PC-9 (cell line): Measurements from ENCODE around the gene VENTX. TPM values are rescaled to one million over a fixed set of nuclear protein-coding genes. Genes with fewer than 3 reads are reported as not detected.

Experiments used
- BruUV-seq: library from RNA; stranded (reverse); fragments of 400-500 nt; replicated peaks from 2 replicates; lab custom pipeline; 2021; lab: Mats Ljungman, UMichigan
- CTCF ChIA-PET: fragments of 300-600 bp; sonication (Branson Sonifier 250); formaldehyde crosslinking; loops from one replicate; lab custom pipeline; 2022; ENCODE audit warnings: antibody characterized with exemption; lab: Charles Lee
- POLR2A ChIA-PET: fragments of 300-600 bp; sonication (Branson Sonifier 250); formaldehyde crosslinking; loops from one replicate; lab custom pipeline; 2022; ENCODE audit warnings: antibody characterized with exemption; ENCODE audit not compliant: unreplicated experiment; lab: Charles Lee
- DNase-seq, 2 experiments: peaks; one replicate each; pipeline versions ENCODE4 v3.0.0 to v3.0.0-alpha.2; 2015 to 2022; ENCODE audit warnings: mixed read lengths in 1 of 2
- H2AFZ ChIP-seq: fragments of 200-600 bp; sonication (generic); 2 replicates; pipeline ENCODE4 v1.8.1; 2017; ENCODE audit warnings: antibody characterized with exemption
- H3F3A ChIP-seq: fragments of 200-600 bp; sonication (generic); 2 replicates; pipeline ENCODE4 v1.8.1; 2017; ENCODE audit warnings: antibody characterized with exemption, mild to moderate bottlenecking, low read depth; ENCODE audit not compliant: insufficient read depth
- H3K27ac ChIP-seq: fragments of 200-600 bp; sonication (generic); 2 replicates; pipeline ENCODE4 v1.6.1; 2016; ENCODE audit warnings: mixed run types
- H3K27me3 ChIP-seq: fragments of 200-600 bp; sonication (generic); 2 replicates; pipeline ENCODE4 v1.6.1; 2016; ENCODE audit warnings: low read depth, mixed run types; ENCODE audit not compliant: insufficient read depth
- H3K36me3 ChIP-seq: fragments of 200-600 bp; sonication (generic); 2 replicates; pipeline ENCODE4 v1.6.1; 2016; ENCODE audit warnings: low read depth, mixed run types
- H3K4me1 ChIP-seq: fragments of 200-600 bp; sonication (generic); replicated peaks from 2 replicates; pipeline ENCODE4 v1.6.1; 2016; ENCODE audit warnings: mixed run types; ENCODE audit not compliant: insufficient read depth
- H3K4me2 ChIP-seq: fragments of 200-600 bp; sonication (generic); 2 replicates; pipeline ENCODE4 v1.6.1; 2017; ENCODE audit warnings: mixed run types
- H3K4me3 ChIP-seq: fragments of 200-600 bp; sonication (generic); 2 replicates; pipeline ENCODE4 v1.6.1; 2016; ENCODE audit warnings: mixed run types
- H3K79me2 ChIP-seq: fragments of 200-600 bp; sonication (generic); 2 replicates; pipeline ENCODE4 v1.6.1; 2017; ENCODE audit warnings: low read depth, mixed run types
- H3K9me2 ChIP-seq: fragments of 200-600 bp; sonication (generic); 2 replicates; pipeline ENCODE4 v1.8.1; 2017; ENCODE audit warnings: mild to moderate bottlenecking; ENCODE audit not compliant: insufficient read depth
- H3K9me3 ChIP-seq: fragments of 200-600 bp; sonication (generic); 2 replicates; pipeline ENCODE4 v1.8.1; 2016; ENCODE audit warnings: low read depth; ENCODE audit not compliant: insufficient read depth
- H4K20me1 ChIP-seq: fragments of 200-600 bp; sonication (generic); 2 replicates; pipeline ENCODE4 v1.8.1; 2017; ENCODE audit not compliant: insufficient read depth
- EZH2 ChIP-seq: fragments of 200-600 bp; sonication (generic); IDR thresholded peaks from 2 replicates; pipeline ENCODE4 v1.8.0; 2017; ENCODE audit warnings: antibody characterized with exemption, low read depth
- intact Hi-C: fragments of 100-400 bp; cut with micrococcal nuclease; formaldehyde crosslinking; loops from one replicate; pipeline ENCODE4 v1.10.0; 2022; ENCODE audit not compliant: unreplicated experiment
- total RNA-seq: library from RNA; stranded (reverse); gene quantifications from 2 replicates; pipeline ENCODE4 v1.2.3, GENCODE V29; 2021
- TF ChIP-seq, protein P1 (sequence below): fragments of 200-600 bp; sonication (generic); conservative IDR thresholded peaks from 2 replicates; pipeline ENCODE4 v1.6.1; 2017; ENCODE audit warnings: mixed run types, antibody characterized with exemption, mild to moderate bottlenecking, moderate library complexity

Gene VENTX
- total RNA-seq, 1 experiment from 2014 or later: not detected

DNA sequence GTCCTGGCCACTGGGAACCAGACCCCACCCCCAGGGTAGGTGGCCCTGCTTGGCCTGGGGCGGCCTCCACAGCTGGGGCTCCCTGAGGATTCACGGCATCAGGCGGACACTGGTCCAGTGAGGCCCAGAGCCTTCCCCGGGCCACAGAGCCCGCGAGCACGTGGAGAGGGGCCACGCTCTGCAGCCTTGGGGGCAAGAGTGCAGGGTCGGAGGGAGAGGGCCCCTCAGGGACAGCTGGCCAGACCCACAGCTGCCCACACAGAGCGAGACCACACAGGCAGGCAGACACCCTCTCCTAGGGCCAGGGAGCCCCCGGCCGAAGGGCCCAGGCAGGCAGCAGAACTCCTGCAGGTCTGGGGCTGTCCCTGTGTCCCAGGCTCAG lies 10.7 kb downstream of the VENTX start:
- intact Hi-C loops: no loop called here
- no peak for DNase-seq

DNA sequence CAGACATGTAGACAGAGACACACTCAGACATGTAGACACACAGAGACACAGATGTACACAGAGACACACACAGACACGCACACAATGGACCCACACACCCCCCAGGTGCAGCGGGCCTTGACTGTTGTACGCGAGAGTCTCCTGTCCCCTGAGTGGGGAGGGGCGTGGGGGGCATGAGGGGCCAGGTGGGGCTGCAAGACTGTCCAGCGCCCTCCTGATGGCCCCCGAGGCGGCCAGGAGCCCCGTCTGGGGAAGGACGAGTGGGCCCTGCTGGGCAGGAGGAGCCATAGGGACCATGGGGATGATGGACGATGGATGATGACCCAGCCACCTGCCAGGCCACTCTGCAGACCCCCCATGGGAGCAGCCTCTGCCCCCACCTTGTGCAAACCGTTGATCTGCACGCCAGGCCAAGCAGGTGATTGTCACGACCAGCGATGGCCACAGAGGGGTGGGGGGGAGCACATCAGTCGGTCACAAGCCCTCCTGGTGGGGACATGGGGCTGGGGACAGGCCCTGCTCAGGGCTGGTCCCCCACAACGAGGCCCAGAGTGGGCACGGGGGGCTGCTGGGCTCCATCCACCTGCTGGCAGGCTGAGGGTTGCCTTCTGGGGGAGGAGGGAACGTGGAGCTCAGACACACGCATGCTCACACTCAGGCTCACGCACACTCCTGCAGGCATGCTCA lies 11.6 kb downstream of the VENTX start:
- intact Hi-C loops: no loop called here
- TF ChIP-seq EZH2: no peak
- TF ChIP-seq, protein P1, sequence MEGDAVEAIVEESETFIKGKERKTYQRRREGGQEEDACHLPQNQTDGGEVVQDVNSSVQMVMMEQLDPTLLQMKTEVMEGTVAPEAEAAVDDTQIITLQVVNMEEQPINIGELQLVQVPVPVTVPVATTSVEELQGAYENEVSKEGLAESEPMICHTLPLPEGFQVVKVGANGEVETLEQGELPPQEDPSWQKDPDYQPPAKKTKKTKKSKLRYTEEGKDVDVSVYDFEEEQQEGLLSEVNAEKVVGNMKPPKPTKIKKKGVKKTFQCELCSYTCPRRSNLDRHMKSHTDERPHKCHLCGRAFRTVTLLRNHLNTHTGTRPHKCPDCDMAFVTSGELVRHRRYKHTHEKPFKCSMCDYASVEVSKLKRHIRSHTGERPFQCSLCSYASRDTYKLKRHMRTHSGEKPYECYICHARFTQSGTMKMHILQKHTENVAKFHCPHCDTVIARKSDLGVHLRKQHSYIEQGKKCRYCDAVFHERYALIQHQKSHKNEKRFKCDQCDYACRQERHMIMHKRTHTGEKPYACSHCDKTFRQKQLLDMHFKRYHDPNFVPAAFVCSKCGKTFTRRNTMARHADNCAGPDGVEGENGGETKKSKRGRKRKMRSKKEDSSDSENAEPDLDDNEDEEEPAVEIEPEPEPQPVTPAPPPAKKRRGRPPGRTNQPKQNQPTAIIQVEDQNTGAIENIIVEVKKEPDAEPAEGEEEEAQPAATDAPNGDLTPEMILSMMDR: no peak
- Histone ChIP-seq H3F3A (no peaks in the 10 kb centered on the region), H3K27ac (no peak overlapping the region), H3K9me3 (no peaks in the 10 kb centered on the region), H2AFZ (no peak overlapping the region), H3K4me3 (no peak overlapping the region), H3K4me2 (no peak overlapping the region), H3K27me3 (peaks cover 4% of the 10 kb centered on the region; the same call in 1 of the 2 replicates), H3K79me2 (no peaks in the 10 kb centered on the region), H4K20me1 (no peaks in the 10 kb centered on the region), H3K36me3 (no peaks in the 10 kb centered on the region), H3K4me1 (no peaks in the 10 kb centered on the region), H3K9me2 (no peaks in the 10 kb centered on the region)
- POLR2A ChIA-PET: no interaction called here
- no peak for DNase-seq
- CTCF ChIA-PET: no interaction called here
- BruUV-seq: no TSS peak

More for the DNA sequence above, 10.7 kb downstream of the VENTX start:
- BruUV-seq: no TSS peak
- Histone ChIP-seq H4K20me1 (no peaks in the 10 kb centered on the region), H3K79me2 (no peaks in the 10 kb centered on the region), H3K27me3 (peaks cover 4% of the 10 kb centered on the region; the same call in 1 of the 2 replicates), H3K4me2 (no peak overlapping the region), H3K36me3 (no peaks in the 10 kb centered on the region), H3K9me3 (no peaks in the 10 kb centered on the region), H3K4me3 (no peak overlapping the region), H3K27ac (no peak overlapping the region), H2AFZ (no peak overlapping the region), H3K9me2 (no peaks in the 10 kb centered on the region), H3K4me1 (no peaks in the 10 kb centered on the region), H3F3A (no peaks in the 10 kb centered on the region)
- ChIA-PET POLR2A (no interaction called here), CTCF (no interaction called here)
- TF ChIP-seq EZH2: no peak
- TF ChIP-seq, protein P1: no peak

DNA sequence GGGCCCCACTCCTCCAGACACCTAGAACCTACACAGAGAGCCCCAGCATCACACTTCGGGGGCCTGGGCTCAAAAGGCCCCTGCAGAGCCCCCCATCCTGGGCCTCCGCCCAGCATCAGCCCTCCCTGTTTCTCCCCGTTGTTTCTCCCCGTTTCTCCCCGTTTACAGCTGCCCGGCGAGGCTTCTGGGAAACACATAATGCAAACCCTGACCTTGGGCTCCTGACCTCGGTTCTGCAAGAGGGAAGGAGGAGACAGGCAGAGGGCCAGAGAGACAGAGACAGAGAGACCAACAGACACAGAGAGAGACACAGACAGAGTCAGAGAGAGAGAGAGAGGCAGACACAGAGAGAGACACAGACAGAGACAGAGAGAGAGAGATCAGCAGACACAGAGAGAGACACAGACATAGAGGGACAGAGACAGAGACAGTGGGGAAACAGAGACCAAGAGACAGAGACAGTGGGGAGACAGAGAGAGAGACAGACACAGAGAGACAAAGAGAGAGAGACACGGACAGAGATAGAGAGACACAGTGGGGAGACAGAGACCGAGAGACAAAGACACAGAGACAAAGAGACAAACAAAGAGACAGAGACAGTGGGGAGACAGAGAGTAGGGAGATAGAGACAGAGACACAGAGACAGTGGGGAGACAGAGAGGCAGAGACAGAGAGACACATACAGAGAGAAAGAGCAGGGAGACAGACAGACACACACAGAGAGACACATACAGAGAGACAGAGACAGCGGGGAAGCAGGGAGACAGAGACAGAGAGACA lies 12.5 kb downstream of the VENTX start:
- Histone ChIP-seq H4K20me1 (no peaks in the 10 kb centered on the region), H3K4me2 (no peak overlapping the region), H3F3A (no peaks in the 10 kb centered on the region), H3K4me1 (no peaks in the 10 kb centered on the region), H3K27me3 (peaks cover 4% of the 10 kb centered on the region; the same call in 1 of the 2 replicates), H3K36me3 (no peaks in the 10 kb centered on the region), H3K27ac (no peak overlapping the region), H3K4me3 (no peak overlapping the region), H2AFZ (no peak overlapping the region), H3K9me2 (no peaks in the 10 kb centered on the region), H3K9me3 (no peaks in the 10 kb centered on the region), H3K79me2 (no peaks in the 10 kb centered on the region)
- CTCF ChIA-PET: no interaction called here
- POLR2A ChIA-PET: no interaction called here
- no peak for DNase-seq
- TF ChIP-seq, protein P1: no peak
- TF ChIP-seq EZH2: no peak
- no TSS peak for BruUV-seq
- intact Hi-C loops: no loop called here
